Thymus (tissue), 11 donors: Measurements from ENCODE around the gene LPCAT2. TPM values are rescaled to one million over a fixed set of nuclear protein-coding genes. Genes with fewer than 3 reads are reported as not detected.
"Not testable (repeated sequence)": the region's sequence is repeated elsewhere in the genome, so short reads cannot be mapped to it uniquely, and the experiment has no call there.

Experiments
- DNase-seq, 9 donors: peaks; one replicate each; pipeline ENCODE4 v3.0.0-alpha.2; 2013; ENCODE audit warnings: low spot score in 9 of 9, low read depth in 6 of 9, missing footprints in 1 of 9
- H3K27ac ChIP-seq, 2 donors: one replicate each; pipeline ENCODE4 v1.5.1; 2013; ENCODE audit warnings: control low read depth in 1 of 2, low read depth in 1 of 2, low read length in 1 of 2, mild to moderate bottlenecking in 1 of 2, moderate library complexity in 1 of 2
- H3K27me3 ChIP-seq, 2 donors: one replicate each; pipeline ENCODE4 v1.5.1; 2013; ENCODE audit warnings: low read length in 1 of 2; ENCODE audit not compliant: control insufficient read depth in 2 of 2, insufficient read depth in 1 of 2
- H3K36me3 ChIP-seq, 2 donors: one replicate each; pipeline ENCODE4 v1.5.1; 2013; ENCODE audit warnings: low read length in 1 of 2, mild to moderate bottlenecking in 1 of 2, moderate library complexity in 1 of 2; ENCODE audit not compliant: control insufficient read depth in 2 of 2, insufficient read depth in 2 of 2
- H3K4me1 ChIP-seq, 2 donors: one replicate each; pipeline ENCODE4 v1.5.1; 2013; ENCODE audit warnings: low read length in 2 of 2; ENCODE audit not compliant: control insufficient read depth in 2 of 2, insufficient read depth in 2 of 2
- H3K4me3 ChIP-seq, 2 donors: one replicate each; pipeline ENCODE4 v1.5.1; 2013; ENCODE audit warnings: low read length in 2 of 2, control low read depth in 1 of 2, mild to moderate bottlenecking in 1 of 2
- H3K9me3 ChIP-seq, 2 donors: one replicate each; pipeline ENCODE4 v1.5.1; 2013; ENCODE audit warnings: low read length in 1 of 2, mild to moderate bottlenecking in 1 of 2; ENCODE audit not compliant: control insufficient read depth in 2 of 2, insufficient read depth in 1 of 2
- WGBS: extraction: QIAGEN DNeasy Blood & Tissue Kit; methylation state at CpG from one replicate; pipeline ENCODE4 v1.1.7; 2013; 5-methylcytosine and 5-hydroxymethylcytosine counted together
- polyA plus RNA-seq: library from polyadenylated mRNA; stranded (reverse); fragments of 200-250 nt; gene quantifications from one replicate; pipeline ENCODE4 v1.2.3, GENCODE V29; 2013
- total RNA-seq: library from RNA; stranded (reverse); fragments of 120-200 nt; gene quantifications from one replicate; pipeline ENCODE4 v1.2.4, GENCODE V29; 2013
- donor health status: healthy.

LPCAT2 gene
- total and polyA plus RNA-seq, 2 donors = 5.2 to 11.2 TPM

DNA sequence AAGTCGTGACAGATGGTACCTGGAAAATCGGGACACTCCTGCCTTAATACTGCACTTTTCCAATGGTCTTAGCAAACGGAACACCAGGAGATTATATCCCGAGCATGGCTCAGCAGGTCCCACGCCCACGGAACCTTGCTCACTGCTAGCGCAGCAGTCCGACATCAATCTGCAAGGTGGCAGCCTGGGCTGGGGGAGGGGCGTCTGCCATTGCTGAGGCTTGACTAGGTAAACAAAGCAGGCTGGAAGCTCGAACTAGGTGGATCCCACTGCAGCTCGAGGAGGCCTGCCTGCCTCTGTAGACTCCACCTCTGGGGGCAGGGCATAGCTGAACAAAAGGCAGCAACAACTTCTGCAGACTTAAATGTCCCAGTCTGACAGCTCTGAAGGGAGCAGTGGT, 106.8 kb downstream of the LPCAT2 start:
- WGBS = 93% methylated on average over 11 of the region's 11 CpGs
- not testable (repeated sequence) for H3K4me3 ChIP-seq

GRCh38 chr16:55621771-55622170, 112.9 kb downstream of the LPCAT2 start:
- no peaks in the 10 kb centered on the region for H3K9me3 ChIP-seq
- H3K4me3 ChIP-seq = no peak overlapping the region
- H3K36me3 ChIP-seq = no peaks in the 10 kb centered on the region
- H3K4me1 ChIP-seq = no peaks in the 10 kb centered on the region
- H3K27ac ChIP-seq = no peak overlapping the region
- no peak for DNase-seq
- no peaks in the 10 kb centered on the region for H3K27me3 ChIP-seq

More for the DNA sequence above, 106.8 kb downstream of the LPCAT2 start:
- H3K9me3 ChIP-seq, H3K4me1 ChIP-seq, H3K27ac ChIP-seq, H3K27me3 ChIP-seq, DNase-seq, H3K36me3 ChIP-seq: not testable (repeated sequence)

DNA sequence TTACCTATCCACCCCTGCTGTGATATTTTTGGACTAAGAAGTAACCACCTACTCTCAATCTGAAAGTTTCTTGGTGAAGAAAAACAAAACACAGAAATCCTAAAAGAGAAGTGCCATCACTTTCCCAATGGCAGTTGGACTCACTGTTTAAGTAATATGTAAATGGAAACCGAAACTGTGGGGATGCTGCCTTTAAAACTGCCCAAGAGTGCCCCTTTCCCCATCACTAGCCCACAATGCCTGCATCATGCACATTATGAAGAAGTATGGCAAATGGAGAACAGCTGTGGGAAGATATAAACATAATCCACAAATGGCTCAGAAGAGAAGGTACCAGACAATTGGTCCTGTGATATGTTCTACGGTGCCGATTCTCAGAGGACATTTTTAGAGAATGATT, 113.4 kb downstream of the LPCAT2 start:
- WGBS = 80% methylated on average over 3 of the region's 3 CpGs
- peak in 1 of 9 donors; percentile 5 for DNase-seq
- Histone ChIP-seq H3K4me1 (no peaks in the 10 kb centered on the region), H3K27me3 (no peaks in the 10 kb centered on the region), H3K9me3 (no peaks in the 10 kb centered on the region), H3K36me3 (no peaks in the 10 kb centered on the region), H3K4me3 (no peak overlapping the region), H3K27ac (no peak overlapping the region)

DNA sequence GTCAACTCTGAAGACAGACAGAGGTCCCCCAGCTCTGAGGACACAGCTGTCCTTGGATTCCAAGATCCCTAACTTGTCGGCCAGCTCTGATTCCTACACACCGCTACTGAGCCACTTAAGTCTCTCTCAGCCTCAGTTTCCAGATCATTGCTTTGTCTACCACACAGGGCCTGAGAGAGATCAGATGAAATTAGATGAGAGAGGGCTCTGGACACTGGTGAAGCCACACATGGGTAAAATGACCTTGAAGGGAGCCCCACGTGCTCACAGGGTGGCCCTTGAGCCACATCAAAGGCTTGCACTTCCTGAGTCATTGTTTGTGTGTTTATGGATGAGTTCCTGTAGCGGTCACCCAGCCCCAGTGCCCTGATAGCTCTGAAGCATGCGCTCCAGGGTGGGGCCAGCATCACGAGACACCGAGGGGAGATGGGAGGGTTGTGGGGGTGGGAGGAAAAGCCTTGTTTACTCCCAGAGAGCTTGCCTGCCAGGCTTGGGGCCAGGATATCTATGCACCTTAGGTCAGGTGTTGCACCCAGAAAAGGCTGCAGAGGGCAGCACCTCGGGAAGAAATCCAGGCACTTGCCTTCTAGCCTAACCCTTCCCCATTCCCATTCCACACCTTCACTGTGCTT, 114.2 kb downstream of the LPCAT2 start:
- Histone ChIP-seq H3K4me3 (no peak overlapping the region), H3K9me3 (no peaks in the 10 kb centered on the region), H3K4me1 (no peaks in the 10 kb centered on the region), H3K36me3 (no peaks in the 10 kb centered on the region), H3K27ac (no peak overlapping the region), H3K27me3 (no peaks in the 10 kb centered on the region)
- no peak for DNase-seq
- 63% methylated on average over 8 of the region's 8 CpGs for WGBS

GRCh38 chr16:55623640-55624039, 114.8 kb downstream of the LPCAT2 start:
- H3K27me3 ChIP-seq = no peaks in the 10 kb centered on the region
- 75% methylated on average over 2 of the region's 2 CpGs for WGBS
- H3K4me1 ChIP-seq = no peaks in the 10 kb centered on the region
- no peaks in the 10 kb centered on the region for H3K36me3 ChIP-seq
- no peaks in the 10 kb centered on the region for H3K9me3 ChIP-seq
- no peak overlapping the region for H3K4me3 ChIP-seq
- no peak for DNase-seq
- H3K27ac ChIP-seq = no peak overlapping the region

DNA sequence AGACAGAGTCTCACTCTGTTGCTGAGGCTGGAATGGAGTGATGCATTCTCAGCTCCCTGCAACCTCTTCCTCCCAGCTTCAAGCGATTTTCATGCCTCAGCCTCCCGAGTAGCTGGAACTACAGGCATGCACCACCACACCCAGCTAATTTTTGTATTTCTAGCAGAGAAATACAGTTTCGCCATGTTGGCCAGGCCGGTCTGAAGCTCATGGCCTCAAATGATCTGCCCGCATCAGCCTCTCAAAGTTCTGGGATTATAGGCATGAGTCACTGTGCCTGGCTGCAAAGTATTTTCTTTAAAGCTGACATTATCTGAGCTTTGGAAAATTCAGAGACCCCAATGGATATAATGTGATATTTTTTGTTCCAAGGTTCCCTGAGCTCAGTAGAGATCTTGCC, 115.8 kb downstream of the LPCAT2 start:
- Histone ChIP-seq H3K4me3 (no peak overlapping the region), H3K4me1 (no peaks in the 10 kb centered on the region), H3K27ac (no peak overlapping the region), H3K36me3 (no peaks in the 10 kb centered on the region), H3K27me3 (no peaks in the 10 kb centered on the region), H3K9me3 (no peaks in the 10 kb centered on the region)
- WGBS = 97% methylated on average over 5 of the region's 5 CpGs
- DNase-seq = no peak

GRCh38 chr16:55625843-55626242, 117.0 kb downstream of the LPCAT2 start:
- 78% methylated on average over 3 of the region's 3 CpGs for WGBS
- no peak for DNase-seq

GRCh38 chr16:55628306-55628968, 119.6 kb downstream of the LPCAT2 start:
- H3K9me3 ChIP-seq = no peaks in the 10 kb centered on the region
- no peak for DNase-seq
- no peak overlapping the region for H3K4me3 ChIP-seq
- no peaks in the 10 kb centered on the region for H3K4me1 ChIP-seq
- WGBS = 88% methylated on average over 6 of the region's 6 CpGs
- no peak overlapping the region for H3K27ac ChIP-seq
- no peaks in the 10 kb centered on the region for H3K36me3 ChIP-seq
- H3K27me3 ChIP-seq = no peaks in the 10 kb centered on the region

More at GRCh38 chr16:55625843-55626242, 117.0 kb downstream of the LPCAT2 start:
- Histone ChIP-seq H3K27me3 (no peaks in the 10 kb centered on the region), H3K9me3 (no peaks in the 10 kb centered on the region), H3K36me3 (no peaks in the 10 kb centered on the region), H3K4me1 (no peaks in the 10 kb centered on the region), H3K27ac (no peak overlapping the region), H3K4me3 (no peak overlapping the region)

- Histone ChIP-seq H3K4me1 (no peaks in the 10 kb centered on the region), H3K27me3 (no peaks in the 10 kb centered on the region), H3K4me3 (no peak overlapping the region), H3K27ac (no peak overlapping the region), H3K36me3 (no peaks in the 10 kb centered on the region), H3K9me3 (no peaks in the 10 kb centered on the region)
- DNase-seq = no peak
These were observed 121.9 kb downstream of the LPCAT2 start for GRCh38 chr16:55630774-55631173.
